Left ventricle myocardium superior (tissue), 1 donor: ENCODE results near the gene EXOC6B. TPM values are rescaled to one million over a fixed set of nuclear protein-coding genes. Genes with fewer than 3 reads are reported as not detected.
A peak's percentile ranks its signal among the peaks of the same experiment; 100 is the strongest.

ENCODE experiments used
- ATAC-seq: fragments of 200-7000 bp; cut with Tn5 transposase; one replicate; pipeline ENCODE4 v1.9.1; 2020; ENCODE audit warnings: mild to moderate bottlenecking, moderate library complexity
- DNase-seq: peaks from one replicate; pipeline ENCODE4 v3.0.0-alpha.2; 2020
- intact Hi-C: fragments of 100-400 bp; cut with micrococcal nuclease; formaldehyde crosslinking; loops from one replicate; pipeline ENCODE4 v1.11.0; 2022
- total RNA-seq: library from RNA; stranded (reverse); fragmentation: NEBNext Ultra II Directional; extraction: Animal tissue kit (Norgen Biotek cat#: 25700); gene quantifications from one replicate; pipeline ENCODE4 v1.2.1, GENCODE V29; 2021
- donor health status: DM: no; HTN: yes; CAD: no; lungs with severe emphysema.

Gene EXOC6B
- total RNA-seq, 1 donor from 2014 or later = 122 TPM

DNA sequence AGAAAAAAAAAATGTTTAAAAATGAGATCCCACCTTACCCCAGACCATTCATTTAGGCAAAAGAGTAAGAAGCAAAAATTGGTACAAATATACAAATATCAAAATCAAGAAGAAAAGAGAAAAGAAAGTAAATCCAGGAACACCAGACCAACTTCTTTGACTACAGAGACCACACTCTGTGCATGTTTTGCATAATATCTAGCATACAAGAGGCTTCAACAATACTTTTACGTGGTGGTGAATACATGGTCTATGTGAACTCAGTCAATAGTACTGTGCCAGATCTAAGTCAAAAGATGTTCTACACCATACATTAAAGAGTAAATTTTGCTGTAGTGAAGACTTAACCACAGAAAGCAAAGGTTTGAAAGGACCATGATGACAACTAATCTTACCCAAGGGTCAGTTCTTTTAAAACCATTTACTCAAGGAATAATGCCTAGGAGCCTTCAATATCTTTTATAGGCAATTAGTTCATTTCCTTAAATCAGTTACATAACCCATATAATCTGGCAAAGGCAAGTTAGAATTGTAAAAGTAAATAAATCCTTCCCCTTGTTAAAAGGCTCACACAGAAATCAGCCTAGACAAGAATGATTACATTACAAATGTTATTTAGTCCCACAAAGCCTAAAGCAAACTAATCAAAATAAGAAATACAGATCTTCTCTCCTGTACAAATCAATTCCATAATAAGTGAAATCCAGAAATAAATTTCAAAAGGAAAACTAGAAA lies 115.2 kb downstream of the EXOC6B start:
- DNase-seq (no peak), ATAC-seq (no peak)
- intact Hi-C loops = no loop called here

DNA sequence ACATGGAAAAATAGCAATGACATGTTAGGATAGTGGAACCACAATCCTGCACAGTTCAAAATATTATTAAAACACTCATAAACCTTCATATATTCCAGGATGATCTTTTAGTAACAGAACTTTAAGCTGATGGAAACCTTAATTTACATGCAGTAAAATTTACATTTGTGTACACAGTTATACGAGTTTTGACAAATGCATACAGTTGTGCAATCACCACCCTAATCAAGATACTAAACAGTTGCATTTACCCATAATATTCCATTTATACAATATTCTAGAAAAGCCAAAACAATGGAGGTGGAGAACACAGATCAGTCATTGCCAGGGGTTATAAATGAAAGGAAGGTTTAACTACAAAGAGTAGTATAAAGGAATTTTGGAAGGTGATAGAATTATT lies 117.6 kb downstream of the EXOC6B start:
- ATAC-seq (no peak), DNase-seq (no peak)
- intact Hi-C loops = no loop called here

DNA sequence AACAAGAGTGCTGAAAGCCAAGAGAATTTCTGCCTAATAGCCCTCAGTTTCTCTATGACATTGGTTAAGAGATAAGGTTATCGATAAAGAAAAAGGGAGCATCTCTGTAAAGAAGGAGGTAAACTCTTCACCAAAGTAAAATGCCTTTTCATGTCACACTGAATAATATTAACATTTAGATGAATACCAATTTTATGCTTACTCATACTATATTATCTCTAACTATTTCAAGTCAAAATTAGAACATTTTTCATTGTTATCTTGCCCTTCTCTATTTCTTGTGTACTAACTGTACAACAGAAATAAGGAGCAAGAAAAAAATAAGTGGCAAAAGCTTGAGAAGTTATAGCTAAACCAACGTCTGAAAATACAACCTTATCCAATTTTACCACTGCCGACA lies 127.5 kb downstream of the EXOC6B start:
- intact Hi-C loops = no loop called here
- no peak for DNase-seq
- ATAC-seq = no peak

DNA sequence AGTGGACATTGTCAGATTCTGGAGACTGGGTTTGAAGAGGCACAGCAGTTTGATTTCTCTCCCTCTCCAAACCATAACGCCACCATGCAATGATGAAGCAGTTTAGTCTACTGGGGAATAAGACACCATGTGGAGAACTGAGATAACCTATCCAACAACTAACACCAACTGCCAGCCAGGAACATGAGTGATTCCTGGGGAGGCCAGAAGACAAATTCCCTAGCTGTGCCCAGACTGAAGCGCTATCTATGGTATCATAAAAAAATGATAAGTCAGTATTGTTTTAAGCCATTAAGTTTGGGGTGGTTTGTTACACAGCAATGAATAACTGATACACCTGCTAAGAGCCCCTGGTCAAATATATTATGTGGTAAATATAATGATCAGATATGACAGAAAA lies 129.3 kb downstream of the EXOC6B start:
- intact Hi-C loops = no loop called here
- ATAC-seq (no peak), DNase-seq (no peak)

DNA sequence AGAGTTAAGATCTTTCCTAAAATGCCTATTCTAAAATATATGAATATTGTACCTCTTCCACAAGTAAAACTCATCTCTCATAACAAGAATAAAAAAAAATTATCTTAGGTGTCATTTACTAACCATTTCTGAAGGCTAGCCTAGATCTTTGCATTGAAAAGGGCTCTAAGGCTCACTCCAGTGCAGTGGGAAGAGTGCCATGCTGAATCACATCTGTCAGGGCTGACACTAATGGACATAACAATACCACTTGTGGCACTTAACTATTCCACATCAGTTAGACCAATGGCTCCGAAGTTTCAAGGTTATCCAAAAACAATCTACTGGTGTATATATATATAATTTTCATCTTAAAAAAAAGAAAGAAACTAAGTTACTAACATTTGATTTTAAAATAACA lies 130.2 kb downstream of the EXOC6B start:
- DNase-seq = no peak
- peak; percentile 67 for ATAC-seq
- intact Hi-C loops = no loop called here

- DNase-seq (peak; percentile 74), ATAC-seq (peak; percentile 95)
- intact Hi-C loops = no loop called here
Measured at GRCh38 chr2:72694715-72695496, 130.9 kb downstream of the EXOC6B start.

GRCh38 chr2:72689579-72690195 lies 136.1 kb downstream of the EXOC6B start:
- DNase-seq = no peak
- ATAC-seq = no peak
- intact Hi-C loops = no loop called here

GRCh38 chr2:72685638-72686213 lies 140.1 kb downstream of the EXOC6B start:
- intact Hi-C loops = no loop called here
- DNase-seq (no peak), ATAC-seq (no peak)

- no peak for DNase-seq
- intact Hi-C loops = no loop called here
- ATAC-seq = no peak
Measured at GRCh38 chr2:72682061-72682460, 143.8 kb downstream of the EXOC6B start.

DNA sequence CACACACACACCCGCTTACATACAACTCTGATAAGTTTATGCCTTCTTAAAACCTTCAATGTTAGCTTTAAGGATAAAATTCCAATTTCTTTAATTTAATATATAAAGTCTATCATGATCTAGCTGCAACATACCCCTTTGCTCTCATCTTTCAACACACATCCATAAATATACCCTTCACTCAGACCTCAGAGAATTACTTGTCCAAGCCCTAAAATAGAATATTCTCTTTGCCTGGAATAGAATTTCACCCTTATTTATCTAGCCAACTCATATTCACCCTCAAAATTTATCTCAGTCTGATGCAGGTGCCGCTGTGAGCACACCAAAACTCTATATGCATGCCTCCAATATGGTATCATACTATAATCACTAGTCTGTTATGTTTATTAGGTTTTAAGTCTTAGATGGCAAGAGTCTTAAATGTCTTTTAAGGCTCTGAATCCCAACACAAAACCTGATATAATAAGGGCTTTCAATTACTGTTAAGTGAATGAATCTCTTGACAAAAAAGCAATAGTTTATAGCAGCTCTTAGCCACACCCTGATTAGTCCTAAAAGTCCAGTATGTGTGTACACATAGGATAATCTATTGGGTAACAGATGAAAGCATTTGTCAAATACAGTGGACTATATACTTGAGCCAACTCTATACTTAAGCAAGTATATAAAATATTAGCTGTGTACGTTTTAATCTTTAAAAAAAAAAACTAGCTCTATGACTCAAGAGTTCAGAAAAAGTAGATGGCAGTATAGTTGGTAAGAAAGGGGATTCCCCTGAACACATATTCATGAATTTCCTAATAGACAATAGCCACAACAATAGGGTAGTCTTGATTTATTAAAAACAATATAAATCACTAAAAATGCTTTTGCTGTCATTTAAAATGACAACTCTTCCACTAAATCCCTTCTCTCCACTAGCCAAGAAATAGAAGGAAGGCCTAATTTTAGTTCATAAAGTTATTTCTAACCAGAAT lies 144.5 kb downstream of the EXOC6B start:
- peak; percentile 69 for ATAC-seq
- intact Hi-C loops = no loop called here
- no peak for DNase-seq

- intact Hi-C loops = no loop called here
- ATAC-seq = no peak
Measured at GRCh38 chr2:72678024-72678423, 147.8 kb downstream of the EXOC6B start.

DNA sequence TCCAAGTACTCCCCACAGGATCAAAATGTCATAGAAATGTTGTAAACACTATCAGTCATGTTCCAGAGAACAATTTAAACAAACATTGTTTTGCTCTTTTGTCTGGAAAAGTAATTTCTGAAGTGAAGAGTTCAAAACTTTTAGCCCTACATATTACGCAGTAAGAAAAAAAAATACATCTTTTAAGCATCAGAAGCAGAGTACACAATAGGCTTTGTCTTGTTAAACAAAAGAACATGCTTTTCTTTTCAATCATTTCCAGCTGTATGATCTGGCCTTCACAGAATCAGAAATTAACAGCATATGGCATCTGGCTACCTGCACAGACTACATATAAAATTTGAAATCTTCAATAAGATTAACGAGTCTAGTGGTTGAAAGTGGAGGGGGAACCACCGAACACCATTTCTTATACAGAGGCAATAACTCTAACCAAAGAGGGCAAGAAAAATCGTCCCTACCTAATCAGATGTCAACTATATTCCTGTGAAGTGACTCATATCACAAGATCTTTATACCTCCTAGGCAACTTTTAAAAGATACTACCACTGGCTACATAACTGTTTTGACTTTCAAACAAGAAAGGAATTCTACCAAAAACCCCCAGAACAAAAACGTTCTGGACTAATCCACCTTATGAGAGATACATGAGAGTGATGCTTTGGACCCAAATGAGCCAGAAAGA lies 149.3 kb downstream of the EXOC6B start:
- ATAC-seq (no peak), DNase-seq (no peak)
- intact Hi-C loops = no loop called here

More at GRCh38 chr2:72678024-72678423, 147.8 kb downstream of the EXOC6B start:
- DNase-seq = no peak

DNA sequence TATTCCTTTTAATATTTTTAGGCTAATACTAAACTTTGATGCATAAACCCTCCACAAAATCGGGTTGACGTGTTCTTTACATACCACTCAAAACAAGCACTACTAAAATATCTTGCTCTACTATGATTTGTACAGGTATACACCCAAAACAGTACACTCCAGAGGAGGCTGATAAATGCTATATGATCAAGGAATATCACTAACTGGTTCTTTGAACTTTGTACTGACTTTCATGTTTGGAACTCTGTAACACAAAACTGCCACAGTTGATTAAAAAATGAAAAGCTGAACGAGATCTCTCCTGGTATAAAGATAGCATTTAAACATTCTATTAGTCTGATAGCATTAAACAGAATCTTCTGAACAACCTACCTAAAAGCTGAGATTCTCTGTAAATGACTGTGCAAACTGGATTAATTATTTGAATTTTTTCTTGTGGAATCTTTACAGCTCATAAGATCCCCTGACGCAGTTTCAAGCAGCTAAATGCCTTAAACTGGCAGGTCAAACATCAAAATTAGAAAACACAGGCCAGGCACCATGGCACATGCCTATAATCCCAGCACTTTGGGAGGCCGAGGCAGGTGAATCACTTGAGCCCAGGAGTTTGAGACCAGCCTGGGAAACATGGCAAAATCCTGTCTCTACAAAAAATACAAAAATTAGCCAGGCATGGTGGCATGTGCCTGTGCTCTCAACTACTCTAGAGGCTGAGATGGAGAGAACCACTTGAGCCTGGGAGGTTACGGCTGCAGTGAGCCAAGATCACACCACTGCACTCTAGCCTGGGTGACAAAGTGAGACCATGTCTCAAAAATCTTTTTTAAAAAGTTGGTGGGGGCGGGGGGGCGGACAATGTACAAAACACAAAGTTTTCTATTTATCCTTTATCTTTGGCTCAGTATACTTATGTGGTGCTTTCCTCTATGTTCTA lies 150.6 kb downstream of the EXOC6B start:
- intact Hi-C loops = no loop called here
- DNase-seq (no peak), ATAC-seq (peak; percentile 82)

DNA sequence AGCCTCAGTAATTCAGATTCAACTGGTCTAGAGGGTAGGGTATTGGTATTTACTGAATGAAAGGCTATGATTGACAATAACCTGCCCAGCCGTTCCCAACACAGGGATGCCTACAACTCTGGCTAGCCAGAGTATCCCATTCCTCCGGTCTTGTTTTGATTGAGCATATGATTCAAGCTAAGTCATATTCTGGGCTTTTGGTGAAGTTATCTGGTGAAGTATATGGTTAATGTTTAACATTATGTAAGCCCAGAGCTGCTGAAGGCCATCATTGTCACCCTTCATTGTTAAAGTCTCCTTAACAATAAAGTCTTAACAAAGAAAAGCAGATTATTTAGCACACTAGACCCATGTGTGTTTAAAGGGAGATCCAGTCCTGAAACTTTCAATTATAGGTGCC lies 152.6 kb downstream of the EXOC6B start:
- ATAC-seq (no peak), DNase-seq (no peak)
- intact Hi-C loops = no loop called here

- ATAC-seq (no peak), DNase-seq (no peak)
- intact Hi-C loops = no loop called here
Measured at GRCh38 chr2:72669121-72669520, 156.7 kb downstream of the EXOC6B start.

DNA sequence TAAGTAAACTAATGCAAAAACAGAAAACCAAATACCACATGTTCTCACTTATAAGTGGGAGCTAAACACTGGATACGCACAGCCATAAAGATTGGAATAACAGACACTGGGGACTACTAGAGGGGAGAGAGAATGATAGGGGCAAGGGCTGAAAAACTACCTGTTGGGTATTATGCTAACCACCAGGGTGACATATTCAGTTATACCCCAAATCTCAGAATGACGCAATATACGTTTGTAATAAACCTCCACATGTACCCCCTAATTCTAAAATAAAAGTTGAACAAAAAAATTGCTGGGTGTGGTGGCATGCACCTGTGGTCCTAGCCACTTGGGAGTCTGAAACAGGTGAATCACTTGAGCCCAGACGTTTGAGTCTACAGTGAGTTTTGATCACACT lies 157.2 kb downstream of the EXOC6B start:
- ATAC-seq = no peak
- no peak for DNase-seq
- intact Hi-C loops = no loop called here

DNA sequence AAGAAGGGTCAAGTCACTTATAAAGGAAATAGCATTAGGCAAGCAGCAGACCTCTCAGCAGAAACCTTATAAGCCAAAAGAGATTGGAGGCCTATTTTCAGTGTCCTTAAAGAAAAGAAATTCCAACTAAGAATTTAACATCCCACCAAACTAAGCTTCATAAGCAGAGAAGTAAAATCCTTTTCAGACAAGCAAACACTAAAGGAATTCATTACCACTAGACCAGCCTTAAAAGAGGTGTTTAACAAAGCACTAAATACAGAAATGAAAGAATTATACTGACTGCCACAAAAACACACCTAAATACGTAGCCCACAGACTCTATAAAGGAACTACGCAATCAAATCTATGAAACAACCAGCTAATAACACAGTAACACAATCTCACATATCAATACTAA lies 160.4 kb downstream of the EXOC6B start:
- no peak for ATAC-seq
- no peak for DNase-seq
- intact Hi-C loops = no loop called here
